A673 (cell line): Measurements from ENCODE around the gene CCDC32. TPM values are rescaled to one million over a fixed set of nuclear protein-coding genes. Genes with fewer than 3 reads are reported as not detected.

Experiments
- BruUV-seq: library from RNA; stranded (reverse); fragments of 400-500 nt; replicated peaks from 2 replicates; lab custom pipeline; 2021; lab: Mats Ljungman, UMichigan
- CTCF ChIA-PET: fragments of 300-600 bp; sonication (Branson Sonifier 250); formaldehyde crosslinking; loops from one replicate; lab custom pipeline; 2022; ENCODE audit warnings: antibody characterized with exemption; lab: Charles Lee
- POLR2A ChIA-PET: fragments of 300-600 bp; sonication (Branson Sonifier 250); formaldehyde crosslinking; loops from one replicate; lab custom pipeline; 2022; ENCODE audit warnings: antibody characterized with exemption; ENCODE audit not compliant: low non-redundant PET; lab: Charles Lee
- DNase-seq: peaks from one replicate; pipeline ENCODE4 v3.0.0-alpha.2; 2015; ENCODE audit warnings: low spot score
- H3K27ac ChIP-seq: fragments of 200-600 bp; sonication (generic); 2 replicates; pipeline ENCODE4 v1.5.1; 2016; ENCODE audit warnings: mixed run types, low read depth, mild to moderate bottlenecking, mixed read lengths, antibody characterized with exemption, low read length; ENCODE audit not compliant: poor library complexity, severe bottlenecking
- H3K27me3 ChIP-seq: fragments of 200-600 bp; sonication (generic); replicated peaks from 2 replicates; pipeline ENCODE4 v1.6.1; 2017; ENCODE audit warnings: mixed run types, low read depth, mild to moderate bottlenecking, mixed read lengths, antibody characterized with exemption, low read length; ENCODE audit not compliant: insufficient read depth, poor library complexity
- H3K36me3 ChIP-seq: fragments of 200-600 bp; sonication (generic); 2 replicates; pipeline ENCODE4 v1.6.1; 2016; ENCODE audit warnings: mixed run types, mild to moderate bottlenecking, mixed read lengths, antibody characterized with exemption, low read length; ENCODE audit not compliant: insufficient read depth, poor library complexity, severe bottlenecking
- H3K4me1 ChIP-seq: fragments of 200-600 bp; sonication (generic); 2 replicates; pipeline ENCODE4 v1.6.1; 2017; ENCODE audit warnings: mixed run types, mild to moderate bottlenecking, mixed read lengths, antibody characterized with exemption, low read length; ENCODE audit not compliant: insufficient read depth, poor library complexity, severe bottlenecking
- H3K4me3 ChIP-seq: fragments of 200-600 bp; sonication (generic); 2 replicates; pipeline ENCODE4 v1.5.1; 2016; ENCODE audit warnings: low read depth, mixed run types, mild to moderate bottlenecking, mixed read lengths, low read length; ENCODE audit not compliant: poor library complexity, severe bottlenecking
- H3K9me3 ChIP-seq: fragments of 200-600 bp; sonication (generic); 2 replicates; pipeline ENCODE4 v1.6.1; 2016; ENCODE audit warnings: mixed run types, low read depth, mild to moderate bottlenecking, mixed read lengths, antibody characterized with exemption, low read length; ENCODE audit not compliant: poor library complexity, severe bottlenecking
- CTCF ChIP-seq: fragments of 300-800, 200-600 bp; sonication (generic); conservative IDR thresholded peaks from 2 replicates; pipeline ENCODE4 v1.5.1; 2017; ENCODE audit warnings: low read depth, mild to moderate bottlenecking, antibody characterized with exemption, low read length, moderate library complexity, mixed read lengths
- EZH2 ChIP-seq: fragments of 200-600 bp; sonication (generic); IDR thresholded peaks from 2 replicates; pipeline ENCODE4 v1.6.1; 2017; ENCODE audit warnings: borderline replicate concordance, low read depth, mild to moderate bottlenecking, mixed read lengths, antibody characterized with exemption, low read length; ENCODE audit not compliant: poor library complexity, severe bottlenecking
- intact Hi-C: fragments of 100-400 bp; cut with micrococcal nuclease; formaldehyde crosslinking; loops from one replicate; pipeline ENCODE4 v1.10.0; 2022; ENCODE audit not compliant: unreplicated experiment
- total RNA-seq: library from RNA; stranded (reverse); gene quantifications from 2 replicates; pipeline ENCODE4 v1.2.3, GENCODE V29; 2021

The CCDC32 gene
- total RNA-seq, 1 experiment from 2014 or later, result 10.4 TPM

- POLR2A ChIA-PET, result no interaction called here
- no TSS peak for BruUV-seq
- intact Hi-C loops, result no loop called here
These were observed 41.2 kb downstream of the CCDC32 start for GRCh38 chr15:40523611-40524010.

GRCh38 chr15:40516322-40516721 is 48.5 kb downstream of the CCDC32 start:
- no peak for DNase-seq
- Histone ChIP-seq H3K9me3 (no peaks in the 10 kb centered on the region), H3K27me3 (peaks cover 2% of the 10 kb centered on the region), H3K27ac (no peak overlapping the region), H3K4me1 (no peaks in the 10 kb centered on the region), H3K36me3 (no peaks in the 10 kb centered on the region), H3K4me3 (no peak overlapping the region)
- no peak for TF ChIP-seq CTCF
- no peak for TF ChIP-seq EZH2
- intact Hi-C loops, result loop anchor here (5.0 to 10.0 kb wide), 2 partner anchors 172 to 266 kb away; partner anchors contain the start of gene CCDC9B
- no TSS peak for BruUV-seq
- CTCF ChIA-PET, result no interaction called here
- POLR2A ChIA-PET, result no interaction called here

More at GRCh38 chr15:40523611-40524010, 41.2 kb downstream of the CCDC32 start:
- Histone ChIP-seq H3K36me3 (no peaks in the 10 kb centered on the region), H3K9me3 (no peaks in the 10 kb centered on the region), H3K4me1 (no peaks in the 10 kb centered on the region), H3K4me3 (no peak overlapping the region), H3K27ac (no peak overlapping the region), H3K27me3 (no peaks in the 10 kb centered on the region)
- CTCF ChIA-PET, result no interaction called here
- no peak for DNase-seq
- TF ChIP-seq EZH2 (no peak), CTCF (no peak)

- TF ChIP-seq EZH2, result no peak
- no peak for TF ChIP-seq CTCF
- no peaks in the 10 kb centered on the region for H3K36me3 ChIP-seq
- H3K4me3 ChIP-seq, result no peak overlapping the region
- no TSS peak for BruUV-seq
- no peak for DNase-seq
- H3K27ac ChIP-seq, result no peak overlapping the region
- no peaks in the 10 kb centered on the region for H3K9me3 ChIP-seq
- POLR2A ChIA-PET, result no interaction called here
- intact Hi-C loops, result loop anchor here (10.0 kb wide), 1 partner anchor 169 kb away; the partner anchor contains the start of gene CCDC9B
- no peaks in the 10 kb centered on the region for H3K4me1 ChIP-seq
- CTCF ChIA-PET, result no interaction called here
- H3K27me3 ChIP-seq, result peaks cover 8% of the 10 kb centered on the region
These were observed 51.2 kb downstream of the CCDC32 start for GRCh38 chr15:40513609-40514008.
